SJCRH30 (cell line): ENCODE results near the gene SENP7. TPM values are rescaled to one million over a fixed set of nuclear protein-coding genes. Genes with fewer than 3 reads are reported as not detected.

Experiments
- DNase-seq, 2 experiments: peaks; one replicate each; pipeline ENCODE4 v3.0.0-alpha.2; 2015 to 2020
- H3K27ac ChIP-seq: fragments of 250-450 bp; sonication (Bioruptor Pico); 2 replicates; pipeline ENCODE4 v1.5.1; 2020; ENCODE audit warnings: mild to moderate bottlenecking, moderate library complexity
- H3K27me3 ChIP-seq: fragments of 250-450 bp; sonication (Bioruptor Pico); 2 replicates; pipeline ENCODE4 v1.5.1; 2020; ENCODE audit warnings: mild to moderate bottlenecking, moderate library complexity
- H3K36me3 ChIP-seq: fragments of 250-450 bp; sonication (Bioruptor Pico); 2 replicates; pipeline ENCODE4 v1.5.1; 2020; ENCODE audit warnings: mild to moderate bottlenecking, moderate library complexity
- H3K4me1 ChIP-seq: fragments of 250-450 bp; sonication (Bioruptor Pico); 2 replicates; pipeline ENCODE4 v1.5.1; 2020; ENCODE audit warnings: mild to moderate bottlenecking, moderate library complexity
- H3K4me3 ChIP-seq: fragments of 250-450 bp; sonication (Bioruptor Pico); 2 replicates; pipeline ENCODE4 v1.5.1; 2020; ENCODE audit warnings: mild to moderate bottlenecking, moderate library complexity
- H3K9me3 ChIP-seq: fragments of 250-450 bp; sonication (Bioruptor Pico); replicated peaks from 2 replicates; pipeline ENCODE4 v1.5.1; 2020; ENCODE audit warnings: mild to moderate bottlenecking, moderate library complexity
- total RNA-seq: library from RNA; depleted of rRNA; stranded (reverse); fragments of >200 nt; shearing (Covaris generic); gene quantifications from 2 replicates; pipeline ENCODE4 v1.2.3, GENCODE V29; 2014

SENP7 gene
- total RNA-seq, 1 experiment from 2014 or later, result 28.3 TPM

DNA sequence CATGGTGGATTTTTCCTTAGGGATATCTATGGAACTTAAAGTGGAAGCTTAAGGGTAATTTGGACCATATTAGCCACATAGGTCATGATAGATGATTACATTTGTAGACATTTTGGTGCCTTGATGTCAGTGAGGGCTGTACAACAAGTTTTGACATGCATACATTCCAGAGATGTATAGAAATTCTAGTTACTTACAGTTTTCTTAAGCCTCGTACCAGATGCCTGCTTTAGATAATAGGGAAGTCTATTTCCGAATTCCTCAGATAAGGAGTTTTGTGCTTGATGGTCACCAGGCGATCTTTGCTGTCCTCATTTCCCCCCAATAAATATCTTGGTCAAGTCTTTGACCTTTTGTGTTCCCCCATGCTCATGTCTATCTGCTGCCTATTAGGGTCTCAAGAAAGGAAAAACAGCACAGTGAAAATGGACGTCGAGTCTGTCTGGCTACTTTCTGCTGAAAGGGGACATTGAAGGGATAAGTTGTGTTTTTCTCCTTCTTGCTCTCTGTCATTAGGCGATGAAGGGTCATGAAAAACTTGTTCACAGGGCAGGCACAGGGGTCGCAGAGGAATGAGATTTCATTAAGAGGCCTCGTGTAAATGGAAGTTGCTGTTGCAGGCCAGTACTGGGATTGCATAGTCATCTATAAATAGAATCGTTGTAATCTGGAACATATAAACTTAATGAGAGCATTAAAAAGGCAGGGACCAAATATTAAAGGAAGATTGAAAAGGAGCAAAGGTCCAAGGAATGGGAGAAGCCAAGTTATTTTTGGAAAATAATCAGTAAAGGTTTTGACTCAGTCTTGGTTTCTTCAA lies 20.0 kb upstream of the SENP7 start:
- H3K27me3 ChIP-seq, result no peaks in the 10 kb centered on the region; the same call in 1 of the 2 replicates
- no peak for DNase-seq
- no peak overlapping the region for H3K27ac ChIP-seq
- no peak overlapping the region for H3K4me3 ChIP-seq
- no peaks in the 10 kb centered on the region for H3K4me1 ChIP-seq
- no peaks in the 10 kb centered on the region for H3K9me3 ChIP-seq
- no peaks in the 10 kb centered on the region for H3K36me3 ChIP-seq

DNA sequence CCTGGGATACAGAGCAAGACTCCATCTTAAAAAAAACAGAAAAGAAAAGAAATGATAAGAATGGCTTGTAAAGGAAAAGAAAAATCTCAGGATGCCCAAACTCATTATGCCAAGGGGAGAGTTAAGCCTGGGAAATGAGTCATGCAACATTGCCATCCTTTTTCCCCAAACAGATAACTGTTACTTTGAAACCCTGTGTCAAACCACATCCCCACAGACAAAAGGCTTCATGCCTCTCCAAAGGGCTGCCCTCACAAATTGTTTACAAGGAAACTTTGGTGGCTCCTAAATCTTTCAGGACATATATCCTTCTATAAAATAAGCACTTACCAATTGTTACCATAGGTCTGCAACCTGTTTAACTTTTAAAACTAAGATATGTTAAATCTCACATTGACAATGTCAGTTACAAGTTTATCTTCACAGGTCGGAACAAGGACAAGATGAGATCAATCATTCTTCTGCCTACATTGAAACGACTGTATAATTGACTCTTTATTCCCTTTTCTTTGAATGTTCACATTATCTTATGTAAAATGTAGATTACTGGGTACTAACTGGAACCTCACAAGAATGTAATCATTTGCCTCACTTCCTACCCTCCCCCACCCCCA lies 18.6 kb upstream of the SENP7 start:
- H3K4me1 ChIP-seq, result no peaks in the 10 kb centered on the region
- H3K4me3 ChIP-seq, result no peak overlapping the region
- H3K27me3 ChIP-seq, result no peaks in the 10 kb centered on the region; the same call in 1 of the 2 replicates
- H3K27ac ChIP-seq, result no peak overlapping the region
- no peak for DNase-seq
- no peaks in the 10 kb centered on the region for H3K9me3 ChIP-seq
- no peaks in the 10 kb centered on the region for H3K36me3 ChIP-seq

DNA sequence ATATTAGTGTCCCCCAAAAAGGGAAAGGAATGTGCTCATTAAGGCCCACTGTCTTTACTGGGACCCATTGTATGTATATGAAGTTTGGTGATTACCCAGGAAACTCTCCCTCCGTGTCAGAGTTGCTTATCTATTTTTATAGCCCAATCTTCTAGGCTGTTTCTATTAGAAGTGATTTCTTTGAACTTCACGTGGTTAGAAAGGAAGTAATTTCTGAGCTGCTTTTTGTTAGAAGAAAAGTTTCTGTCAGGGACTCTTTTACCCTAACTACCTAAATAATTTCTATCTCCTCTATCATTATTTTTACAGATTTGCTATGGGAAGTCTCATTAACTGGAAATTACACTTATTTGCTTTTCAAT lies 17.7 kb upstream of the SENP7 start:
- H3K4me3 ChIP-seq, result no peak overlapping the region
- H3K4me1 ChIP-seq, result no peaks in the 10 kb centered on the region
- no peak overlapping the region for H3K27ac ChIP-seq
- DNase-seq, result no peak
- no peaks in the 10 kb centered on the region; the same call in 1 of the 2 replicates for H3K27me3 ChIP-seq
- H3K36me3 ChIP-seq, result no peaks in the 10 kb centered on the region
- no peaks in the 10 kb centered on the region for H3K9me3 ChIP-seq

DNA sequence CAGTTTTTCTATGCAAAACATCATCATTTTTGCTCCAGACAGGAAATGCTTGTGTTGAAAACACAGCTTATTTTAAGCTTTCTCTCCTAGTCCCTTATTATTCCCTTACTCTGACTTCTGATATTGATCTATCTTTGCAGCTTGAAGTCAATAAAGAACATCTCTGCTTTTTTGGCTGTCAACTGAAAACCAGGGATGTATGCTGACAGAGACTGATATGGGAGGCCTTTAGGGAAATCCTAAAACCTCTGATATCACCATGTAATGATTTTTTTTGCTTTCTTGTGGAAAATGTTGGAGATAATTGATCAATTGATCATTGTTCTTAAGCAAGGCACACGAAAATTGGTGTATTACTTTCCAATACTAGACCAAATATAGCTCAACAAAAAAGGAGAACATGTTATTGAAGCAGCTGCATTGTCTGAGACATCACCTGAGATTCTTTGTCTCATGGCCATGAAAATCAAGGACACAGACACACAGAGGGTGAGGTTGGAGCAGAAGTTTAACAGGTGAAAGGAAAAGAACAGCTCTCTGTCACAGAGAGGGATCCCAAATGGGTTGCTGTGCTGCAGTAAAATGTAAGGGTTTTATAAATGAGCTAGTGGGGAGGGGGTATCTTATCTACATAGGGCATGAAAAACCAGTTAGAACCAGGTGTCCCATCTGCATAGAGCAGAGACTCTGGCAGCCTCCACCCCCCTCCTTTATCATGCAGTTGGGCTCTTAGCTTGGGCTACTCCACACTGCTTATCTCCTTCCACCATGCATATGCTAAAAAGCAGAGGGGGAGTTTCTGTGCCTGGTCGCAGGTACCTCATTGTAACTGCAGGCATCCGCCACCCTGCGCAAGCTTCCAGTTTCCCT lies 17.0 kb upstream of the SENP7 start:
- no peak for DNase-seq
- Histone ChIP-seq H3K27me3 (no peaks in the 10 kb centered on the region; the same call in 1 of the 2 replicates), H3K4me3 (no peak overlapping the region), H3K36me3 (no peaks in the 10 kb centered on the region), H3K9me3 (no peaks in the 10 kb centered on the region), H3K4me1 (no peaks in the 10 kb centered on the region), H3K27ac (no peak overlapping the region)

DNA sequence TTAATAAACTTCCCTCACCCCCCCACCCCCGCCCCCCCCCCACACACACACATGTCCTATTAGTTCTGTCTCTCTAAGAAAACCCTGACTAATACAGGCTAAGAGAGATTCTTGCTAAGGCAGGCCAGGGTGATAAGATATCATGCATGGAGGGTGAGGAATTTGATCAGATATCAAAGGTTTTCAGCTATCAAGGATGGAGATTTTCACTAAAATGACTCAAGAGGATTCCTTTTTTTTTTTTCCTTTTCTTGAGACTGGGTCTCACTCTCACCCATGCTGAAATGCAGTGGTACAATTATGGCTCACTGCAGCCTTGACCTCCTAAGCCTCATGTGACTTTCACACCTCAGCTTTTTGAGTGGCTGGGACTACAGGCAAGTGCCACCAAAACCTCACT lies 14.9 kb upstream of the SENP7 start:
- Histone ChIP-seq H3K27ac (no peak overlapping the region), H3K4me3 (no peak overlapping the region), H3K27me3 (no peaks in the 10 kb centered on the region), H3K36me3 (no peaks in the 10 kb centered on the region), H3K9me3 (no peaks in the 10 kb centered on the region), H3K4me1 (no peaks in the 10 kb centered on the region)
- DNase-seq, result no peak

DNA sequence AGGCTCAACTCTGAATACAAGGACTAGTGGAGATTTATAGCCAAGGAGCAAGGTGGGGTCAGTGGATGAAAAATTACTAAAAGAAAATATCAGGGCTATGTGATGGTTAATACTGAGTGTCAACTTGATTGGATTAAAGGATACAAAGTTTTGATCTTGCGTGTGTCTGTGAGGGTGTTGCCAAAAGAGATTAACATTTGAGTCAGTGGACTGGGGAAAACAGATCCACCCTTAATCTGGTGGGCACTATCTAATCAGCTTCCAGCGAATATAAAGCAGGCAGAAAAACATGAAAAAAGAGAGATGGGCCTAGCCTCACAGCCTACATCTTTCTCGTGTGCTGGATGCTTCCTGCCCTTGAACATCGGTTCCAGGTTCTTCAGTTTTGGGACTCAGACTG lies 14.4 kb upstream of the SENP7 start:
- no peaks in the 10 kb centered on the region for H3K27me3 ChIP-seq
- no peak overlapping the region for H3K4me3 ChIP-seq
- H3K9me3 ChIP-seq, result no peaks in the 10 kb centered on the region
- DNase-seq, result no peak
- H3K36me3 ChIP-seq, result no peaks in the 10 kb centered on the region
- no peaks in the 10 kb centered on the region for H3K4me1 ChIP-seq
- H3K27ac ChIP-seq, result no peak overlapping the region

DNA sequence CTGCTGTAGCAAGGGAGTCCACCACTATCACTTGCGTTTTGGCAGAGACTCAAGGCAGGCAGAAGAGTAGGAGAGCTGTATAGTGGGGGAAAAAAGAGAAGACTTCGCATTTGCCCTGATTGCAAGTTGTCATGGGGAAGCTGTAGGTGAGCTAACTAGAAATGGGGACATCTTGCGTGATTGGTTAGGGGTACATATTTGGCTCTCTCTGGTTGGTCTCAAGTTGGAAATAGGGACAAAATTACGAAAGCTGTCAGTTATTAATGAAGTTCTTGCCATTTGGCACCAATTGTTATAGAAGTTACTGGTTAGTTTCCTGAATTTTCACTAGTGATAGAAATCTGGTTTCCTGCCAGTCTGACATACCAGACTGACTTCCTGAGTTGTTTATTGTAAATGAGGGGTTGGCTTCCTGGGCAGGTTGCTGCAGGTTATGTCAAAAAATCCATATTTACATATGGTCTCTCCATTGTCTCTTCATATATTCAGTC lies 8.2 kb upstream of the SENP7 start:
- Histone ChIP-seq H3K4me1 (no peaks in the 10 kb centered on the region), H3K36me3 (no peaks in the 10 kb centered on the region), H3K27ac (no peak overlapping the region), H3K4me3 (no peak overlapping the region), H3K27me3 (no peaks in the 10 kb centered on the region), H3K9me3 (no peaks in the 10 kb centered on the region)
- no peak for DNase-seq

DNA sequence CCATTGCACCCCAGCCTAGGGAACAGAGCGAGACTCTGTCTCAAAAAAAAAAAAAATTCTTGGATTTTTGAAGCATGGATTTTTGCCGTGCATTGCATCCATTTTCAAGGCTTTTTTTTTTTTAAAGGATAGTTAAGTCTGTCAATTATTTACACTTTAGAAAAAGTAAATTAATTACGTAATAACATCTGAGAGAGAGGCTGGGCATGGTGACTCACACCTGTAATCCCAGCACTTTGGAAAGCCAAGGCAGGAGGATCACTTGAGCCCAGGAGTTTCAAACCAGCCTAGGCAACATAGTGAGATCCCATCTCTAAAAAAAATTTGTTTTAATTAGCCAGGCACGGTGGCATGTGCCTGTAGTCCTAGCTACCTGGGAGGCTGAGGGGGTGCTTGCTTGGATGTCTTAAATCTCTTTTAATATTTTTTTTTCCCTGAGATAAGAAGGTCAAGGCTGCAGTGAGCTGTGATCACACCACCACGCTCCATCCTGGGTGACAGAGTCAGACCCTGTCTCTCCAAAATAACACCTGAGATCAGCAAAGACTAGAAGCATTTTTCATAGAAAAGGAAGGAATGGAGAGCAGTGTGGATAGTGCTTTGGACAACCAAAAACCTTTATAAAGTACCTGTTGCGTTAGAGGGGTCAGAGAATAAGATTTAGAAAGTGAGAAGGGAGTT lies 6.8 kb upstream of the SENP7 start:
- DNase-seq, result no peak
- no peaks in the 10 kb centered on the region for H3K4me1 ChIP-seq

DNA sequence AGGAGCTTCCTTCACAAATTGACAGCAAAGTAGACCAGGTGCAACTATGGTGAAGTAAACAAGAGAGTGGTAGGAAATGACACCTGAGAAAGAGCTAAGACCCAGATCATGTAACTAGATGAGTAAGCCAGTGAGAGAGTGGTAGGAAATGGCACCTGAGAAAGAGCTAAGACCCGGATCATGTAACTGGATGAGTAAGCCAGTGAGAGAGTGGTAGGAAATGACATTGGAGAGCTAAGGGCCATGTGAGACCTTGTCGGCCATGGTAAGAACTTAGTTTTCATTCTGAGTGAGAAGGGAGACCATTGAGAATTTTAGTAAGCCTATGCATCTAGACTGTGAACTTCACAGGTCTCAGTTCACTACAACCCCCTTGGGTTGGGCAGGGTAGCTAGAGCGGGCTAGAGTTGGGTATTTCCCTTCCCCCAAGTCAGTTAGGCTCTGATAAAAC lies 5.4 kb upstream of the SENP7 start:
- no peaks in the 10 kb centered on the region for H3K4me1 ChIP-seq
- peak in 1 of 2 experiments; percentile 39 for DNase-seq
- no peaks in the 10 kb centered on the region for H3K9me3 ChIP-seq

More for the DNA sequence above, 6.8 kb upstream of the SENP7 start:
- no peak overlapping the region for H3K27ac ChIP-seq
- H3K27me3 ChIP-seq, result no peaks in the 10 kb centered on the region
- no peaks in the 10 kb centered on the region for H3K36me3 ChIP-seq
- no peak overlapping the region for H3K4me3 ChIP-seq
- H3K9me3 ChIP-seq, result no peaks in the 10 kb centered on the region

DNA sequence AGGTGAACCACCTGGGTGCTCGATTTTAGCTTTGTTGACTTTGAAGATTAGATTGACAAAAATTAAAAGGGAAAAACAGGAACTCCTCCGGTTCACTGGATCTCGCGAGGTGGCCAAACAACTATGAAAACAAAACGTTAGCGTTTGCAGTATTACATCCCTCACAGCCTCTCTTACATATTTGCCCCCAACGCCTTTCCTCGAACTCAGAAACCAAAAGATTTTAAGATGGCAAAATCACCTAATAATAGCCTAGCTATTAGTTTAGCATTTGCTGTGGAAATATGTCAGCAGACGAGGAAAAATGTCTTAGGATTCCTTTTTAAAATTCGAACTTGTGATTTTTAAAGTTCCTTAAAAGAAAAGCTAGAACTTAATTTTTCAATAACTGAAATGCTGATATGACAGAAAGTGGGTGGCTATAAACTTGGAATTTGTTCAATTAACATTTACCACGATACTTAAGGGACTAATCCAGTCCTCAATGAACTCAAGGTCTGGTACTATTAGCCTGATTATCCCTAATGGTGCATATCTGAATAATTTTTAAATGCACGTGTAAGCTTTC lies 491 bp upstream of the SENP7 start:
- no peaks in the 10 kb centered on the region for H3K9me3 ChIP-seq
- H3K36me3 ChIP-seq, result no peaks in the 10 kb centered on the region
- no peaks in the 10 kb centered on the region for H3K27me3 ChIP-seq
- no peak for DNase-seq
- peak overlapping the region; percentile 76 for H3K27ac ChIP-seq
- no peaks in the 10 kb centered on the region for H3K4me1 ChIP-seq
- H3K4me3 ChIP-seq, result peak overlapping the region; percentile 78

More for the DNA sequence above, 5.4 kb upstream of the SENP7 start:
- Histone ChIP-seq H3K27me3 (no peaks in the 10 kb centered on the region), H3K4me3 (no peak overlapping the region), H3K36me3 (no peaks in the 10 kb centered on the region), H3K27ac (no peak overlapping the region)

DNA sequence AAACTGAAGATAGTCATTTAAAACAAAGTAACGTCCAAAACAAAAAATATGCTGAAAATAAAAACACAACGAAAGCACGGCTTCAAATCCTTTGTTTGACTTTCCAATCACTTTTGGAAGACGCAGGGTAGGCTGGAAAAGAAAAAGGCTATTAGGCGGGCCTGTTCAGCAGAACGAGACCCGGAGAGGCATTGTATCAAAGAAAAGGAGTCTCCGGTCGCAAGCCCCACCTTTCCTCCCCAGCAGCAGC lies 691 bp downstream of the SENP7 start:
- no peak for DNase-seq
- Histone ChIP-seq H3K27ac (peak overlapping the region; percentile 76), H3K27me3 (no peaks in the 10 kb centered on the region), H3K4me3 (peak overlapping the region; percentile 78), H3K4me1 (no peaks in the 10 kb centered on the region), H3K9me3 (no peaks in the 10 kb centered on the region), H3K36me3 (no peaks in the 10 kb centered on the region)

DNA sequence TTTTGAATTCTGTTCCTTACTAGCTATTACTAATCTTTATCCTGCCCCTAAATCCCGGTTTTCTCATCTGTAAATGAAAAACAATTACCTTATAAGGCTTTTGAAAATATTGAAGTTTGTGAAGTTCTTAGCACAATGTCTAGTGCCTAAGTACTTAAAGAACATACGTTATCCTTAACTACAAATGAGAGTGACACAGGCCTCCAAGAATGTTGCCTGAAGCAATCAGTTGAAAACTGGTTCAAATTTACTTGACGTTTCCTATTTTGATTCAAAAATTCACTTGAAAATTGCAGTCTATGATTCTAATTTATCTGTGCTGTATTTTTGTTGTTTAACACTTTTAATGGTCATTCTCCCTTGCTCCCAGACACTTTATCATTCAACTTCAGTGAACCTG lies 3.2 kb downstream of the SENP7 start:
- Histone ChIP-seq H3K9me3 (no peaks in the 10 kb centered on the region), H3K4me1 (no peaks in the 10 kb centered on the region), H3K27me3 (no peaks in the 10 kb centered on the region), H3K36me3 (no peaks in the 10 kb centered on the region), H3K4me3 (no peak overlapping the region), H3K27ac (no peak overlapping the region)
- DNase-seq, result no peak

DNA sequence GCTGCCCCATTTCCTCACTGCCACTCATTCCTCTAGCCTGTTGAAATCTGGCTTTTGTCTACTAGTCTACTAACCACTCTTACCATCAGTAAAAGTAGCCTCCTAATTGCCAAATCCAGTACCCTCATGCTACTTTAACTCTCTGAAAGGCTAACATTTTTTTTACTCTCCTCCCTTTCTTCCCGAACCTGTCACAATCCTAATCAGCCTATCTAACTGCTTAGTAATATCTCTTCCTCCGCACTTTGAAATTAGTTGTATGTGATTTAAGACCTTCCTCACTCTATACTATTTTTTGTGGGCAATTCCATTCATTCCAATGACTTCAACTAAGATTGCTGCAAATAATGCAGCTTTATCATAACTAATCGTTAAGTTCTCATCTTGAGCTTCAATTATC lies 3.7 kb downstream of the SENP7 start:
- Histone ChIP-seq H3K27ac (no peak overlapping the region), H3K27me3 (no peaks in the 10 kb centered on the region), H3K9me3 (no peaks in the 10 kb centered on the region), H3K4me3 (no peak overlapping the region), H3K36me3 (no peaks in the 10 kb centered on the region), H3K4me1 (no peaks in the 10 kb centered on the region)
- no peak for DNase-seq

DNA sequence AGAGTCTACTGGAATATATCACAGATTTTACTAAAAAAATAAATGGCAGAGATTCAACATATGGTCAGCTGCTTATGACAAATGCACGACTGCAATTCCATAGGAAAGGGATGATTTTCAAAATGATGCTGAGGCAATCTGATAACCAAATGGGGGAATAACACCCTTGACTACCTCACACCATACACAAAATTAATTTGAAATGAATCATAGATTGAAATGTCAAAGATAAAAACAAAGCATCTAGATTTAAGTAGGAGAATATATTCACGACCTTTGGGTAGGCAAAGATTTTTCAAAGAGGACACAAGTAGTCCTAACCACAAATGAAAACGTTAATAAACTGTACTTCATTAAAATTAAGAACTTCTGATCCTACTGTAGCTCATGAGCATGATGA lies 11.2 kb downstream of the SENP7 start:
- no peak overlapping the region for H3K27ac ChIP-seq
- H3K27me3 ChIP-seq, result no peaks in the 10 kb centered on the region
- H3K36me3 ChIP-seq, result peaks cover 6% of the 10 kb centered on the region; the same call in 1 of the 2 replicates
- H3K4me1 ChIP-seq, result no peaks in the 10 kb centered on the region
- DNase-seq, result no peak
- no peaks in the 10 kb centered on the region for H3K9me3 ChIP-seq
- no peak overlapping the region for H3K4me3 ChIP-seq
